Retinal pigment epithelial cell (primary cell): ENCODE measurements around the gene HSD17B12.
A peak's percentile ranks its signal among the peaks of the same experiment; 100 is the strongest.

Source experiments
- DNase-seq: peaks from one replicate; pipeline ENCODE4 v3.0.0-alpha.2; 2010; ENCODE audit warnings: low read depth
- H3K4me3 ChIP-seq: 2 replicates; pipeline ENCODE4 v1.5.1; 2011; ENCODE audit warnings: mild to moderate bottlenecking, low read length, control low read depth, moderate library complexity
- TF ChIP-seq, protein P1 (sequence below): conservative IDR thresholded peaks from 2 replicates; pipeline ENCODE4 v1.5.1; 2011; ENCODE audit warnings: low read depth, low read length, control low read depth, inconsistent platforms

HSD17B12 gene

GRCh38 chr11:43832536-43832935 is 152.0 kb downstream of the HSD17B12 start:
- H3K4me3 ChIP-seq: no peak overlapping the region
- TF ChIP-seq, protein P1, sequence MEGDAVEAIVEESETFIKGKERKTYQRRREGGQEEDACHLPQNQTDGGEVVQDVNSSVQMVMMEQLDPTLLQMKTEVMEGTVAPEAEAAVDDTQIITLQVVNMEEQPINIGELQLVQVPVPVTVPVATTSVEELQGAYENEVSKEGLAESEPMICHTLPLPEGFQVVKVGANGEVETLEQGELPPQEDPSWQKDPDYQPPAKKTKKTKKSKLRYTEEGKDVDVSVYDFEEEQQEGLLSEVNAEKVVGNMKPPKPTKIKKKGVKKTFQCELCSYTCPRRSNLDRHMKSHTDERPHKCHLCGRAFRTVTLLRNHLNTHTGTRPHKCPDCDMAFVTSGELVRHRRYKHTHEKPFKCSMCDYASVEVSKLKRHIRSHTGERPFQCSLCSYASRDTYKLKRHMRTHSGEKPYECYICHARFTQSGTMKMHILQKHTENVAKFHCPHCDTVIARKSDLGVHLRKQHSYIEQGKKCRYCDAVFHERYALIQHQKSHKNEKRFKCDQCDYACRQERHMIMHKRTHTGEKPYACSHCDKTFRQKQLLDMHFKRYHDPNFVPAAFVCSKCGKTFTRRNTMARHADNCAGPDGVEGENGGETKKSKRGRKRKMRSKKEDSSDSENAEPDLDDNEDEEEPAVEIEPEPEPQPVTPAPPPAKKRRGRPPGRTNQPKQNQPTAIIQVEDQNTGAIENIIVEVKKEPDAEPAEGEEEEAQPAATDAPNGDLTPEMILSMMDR: no peak
- no peak for DNase-seq

DNA sequence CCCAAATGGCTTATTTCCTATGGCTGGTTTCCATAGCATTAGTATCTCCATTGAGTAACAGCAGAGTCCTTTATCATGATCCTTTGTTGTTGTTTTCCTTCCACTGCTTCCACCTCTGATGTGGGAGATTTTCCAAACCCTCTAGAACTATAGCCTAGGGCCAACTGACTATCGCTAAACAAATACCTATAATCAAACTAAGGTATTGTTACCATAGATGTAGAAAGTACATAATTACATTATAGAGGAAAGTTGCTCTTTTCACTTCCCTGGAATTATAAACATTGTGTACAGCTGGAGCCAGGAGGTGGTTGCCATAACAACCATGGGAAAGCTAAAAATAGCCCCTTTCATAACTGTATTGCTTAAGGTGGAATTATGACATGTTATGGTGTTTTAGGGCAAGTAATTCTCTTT is 153.1 kb downstream of the HSD17B12 start:
- DNase-seq: peak; percentile 85

DNA sequence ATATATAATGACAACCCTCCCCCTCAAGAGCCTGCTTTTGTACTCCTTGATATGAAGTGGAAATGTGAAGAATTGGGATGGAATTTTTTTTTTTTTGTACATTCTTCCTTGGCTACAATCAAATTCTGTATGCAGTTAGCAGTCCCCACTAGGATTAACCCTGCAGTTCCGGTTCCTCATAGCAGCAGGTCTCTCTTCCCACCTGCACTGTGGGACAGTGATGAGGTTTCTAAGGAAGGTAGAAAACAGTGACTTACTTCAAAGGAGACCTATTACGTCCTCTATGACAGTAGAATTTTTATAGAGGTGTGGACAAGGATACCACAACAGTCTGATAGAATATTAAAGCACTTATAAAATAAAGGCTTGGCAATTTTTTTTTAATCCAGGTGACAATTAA is 153.7 kb downstream of the HSD17B12 start:
- TF ChIP-seq, protein P1: no peak
- no peak for DNase-seq
- H3K4me3 ChIP-seq: no peak overlapping the region

More for the DNA sequence above, 153.1 kb downstream of the HSD17B12 start:
- TF ChIP-seq, protein P1: no peak
- H3K4me3 ChIP-seq: no peak overlapping the region

DNA sequence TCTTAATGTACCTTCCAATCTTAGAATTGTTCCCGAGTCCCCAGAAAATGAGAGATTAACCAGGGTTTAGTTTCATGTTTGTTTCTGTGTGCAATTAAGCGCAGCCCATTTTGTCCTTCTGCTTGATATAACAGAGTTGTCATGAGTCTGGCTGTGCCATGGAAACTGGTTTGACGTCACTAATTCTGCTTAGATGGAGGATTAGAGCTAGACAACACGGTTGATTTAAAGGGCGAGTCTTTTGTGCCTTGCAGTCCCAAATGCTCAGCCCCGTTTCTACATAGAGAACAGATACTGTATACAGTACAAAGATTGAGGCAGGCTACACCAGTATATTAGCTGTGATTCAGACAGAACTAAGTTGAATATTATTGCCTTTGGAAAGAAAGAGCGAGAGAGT is 154.6 kb downstream of the HSD17B12 start:
- DNase-seq: peak; percentile 100
- TF ChIP-seq, protein P1: no peak
- H3K4me3 ChIP-seq: peak overlapping the region; percentile 21

DNA sequence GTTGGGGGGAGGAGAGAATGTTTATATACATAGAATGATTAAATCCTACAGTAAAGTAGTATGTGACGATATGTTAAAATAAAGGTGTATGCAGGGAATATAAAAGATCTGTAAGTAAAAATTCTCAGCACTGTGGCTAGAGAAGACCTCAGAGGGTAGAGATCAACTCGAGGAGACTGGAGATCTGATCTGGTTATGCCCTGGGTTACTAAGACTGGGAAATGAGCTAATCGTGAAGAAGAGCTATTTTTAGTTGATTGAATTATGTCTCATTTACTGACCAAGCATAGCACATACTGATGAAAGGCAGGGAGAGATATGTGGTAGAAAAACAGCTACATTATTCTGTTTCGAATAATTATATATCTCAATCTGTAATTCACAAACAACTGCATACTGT is 157.3 kb downstream of the HSD17B12 start:
- no peak overlapping the region for H3K4me3 ChIP-seq
- DNase-seq: no peak
- TF ChIP-seq, protein P1: no peak

GRCh38 chr11:43842021-43842420 is 161.5 kb downstream of the HSD17B12 start:
- H3K4me3 ChIP-seq: no peak overlapping the region
- no peak for DNase-seq
- TF ChIP-seq, protein P1: no peak

DNA sequence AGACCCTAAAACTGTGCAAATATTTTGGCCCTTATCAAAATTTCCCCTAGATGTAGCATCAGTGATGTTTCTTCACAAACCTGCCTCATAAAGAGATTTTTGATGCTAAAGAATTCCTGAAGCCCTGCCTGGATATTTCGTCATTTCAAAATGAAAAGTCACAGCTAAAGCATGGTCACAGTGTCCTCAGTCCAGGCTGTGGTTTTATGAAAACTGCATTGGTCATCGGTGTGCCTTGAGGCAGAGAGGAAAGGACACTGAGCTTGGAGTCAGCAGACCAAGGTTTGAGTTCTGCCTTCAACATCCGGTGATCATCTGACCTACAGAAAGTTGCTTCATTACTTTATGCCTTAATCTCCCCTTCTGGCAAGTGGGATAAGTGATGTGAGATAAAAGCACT is 165.3 kb downstream of the HSD17B12 start:
- DNase-seq: no peak
- TF ChIP-seq, protein P1: no peak
- no peak overlapping the region for H3K4me3 ChIP-seq
